ENCODE measurements around the gene CIAO3.

- no peak for TF ChIP-seq GATA3 (IDR thresholded peaks at IDR 0.05; ENCODE audit: low read depth, low read length)
- TF ChIP-seq GATA2 (IDR thresholded peaks at IDR 0.05; ENCODE audit: low read depth, low read length): no peak
These were observed 8.5 kb downstream of the CIAO3 start for GRCh38 chr16:732332-732731.
